ENCODE results near the gene ACVRL1.

GRCh38 chr12:51941604-51942003 lies 34.3 kb downstream of the ACVRL1 start:
- TF ChIP-seq CTCF (IDR thresholded peaks at IDR 0.05) (no peak), EZH2phosphoT487 (IDR thresholded peaks at IDR 0.05) (no peak)

Data from neural progenitor cell (in vitro differentiated cells).